ENCODE results near the gene LRRC51. TPM values are rescaled to one million over a fixed set of nuclear protein-coding genes. Genes with fewer than 3 reads are reported as not detected.

LRRC51 gene
- total and polyA plus RNA-seq, 2 of the 8 experiments (the other 6 are each of a cell fraction or from before 2014, with no cell fraction given) = 7.7 to 7.9 TPM

DNA sequence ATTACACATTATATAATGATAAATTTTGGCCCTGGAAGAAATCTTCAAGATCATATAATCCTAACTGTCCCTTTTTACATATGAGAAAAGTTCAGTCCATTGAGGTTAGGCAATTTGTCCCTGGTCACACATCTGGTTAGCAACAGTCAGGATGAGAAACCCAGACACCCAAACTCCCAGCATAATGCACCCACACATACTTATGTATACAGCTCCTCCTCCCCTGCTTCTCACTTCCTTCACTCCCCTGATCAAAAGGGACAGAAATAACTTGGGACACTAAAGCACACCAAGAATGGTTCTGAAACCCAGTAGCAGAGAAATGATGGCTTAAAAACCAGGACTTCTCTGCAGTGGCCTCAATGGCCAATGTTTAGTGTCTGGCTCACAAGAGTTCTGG, 11.4 kb upstream of the LRRC51 start:
- peaks cover 6 to 79% of the 10 kb centered on the region in 2 experiments for H3K79me2 ChIP-seq (ENCODE audit: control insufficient read depth in 1 of 2, insufficient read depth in 2 of 2, low read length in 2 of 2)
- peaks cover 3 to 14% of the 10 kb centered on the region in 2 experiments for H4K20me1 ChIP-seq (replicated peaks in 1 of 2; ENCODE audit: control insufficient read depth in 1 of 2, insufficient read depth in 2 of 2, low read length in 2 of 2)
- no peak overlapping the region for H3K27ac ChIP-seq (ENCODE audit: low read depth, low read length)
- H2BK20ac ChIP-seq (ENCODE audit: low read length) = no peak overlapping the region
- H3K4me3 ChIP-seq (ENCODE audit: extremely low read depth in 1 of 4, insufficient read depth in 2 of 4, low read depth in 3 of 4, low read length in 4 of 4) = no peak overlapping the region
- no peak overlapping the region for H3K9ac ChIP-seq (replicated peaks in 1 of 4; ENCODE audit: extremely low read depth in 1 of 4, low read depth in 3 of 4, low read length in 3 of 4)
- no peak overlapping the region for H2BK120ac ChIP-seq (replicated peaks; ENCODE audit: low read depth, low read length)
- H3K4ac ChIP-seq (replicated peaks; ENCODE audit: insufficient read length, low read depth, low read length) = no peak overlapping the region
- POLR2A ChIA-PET (ENCODE audit: partially characterized antibody) = interaction anchor here (1.4 to 2.6 kb wide), 4 partner anchors 10 to 43 kb away, joined by 3 to 8 read pairs (median 4); partner anchors contain the start of gene ANAPC15
- H2BK12ac ChIP-seq (ENCODE audit: low read depth, low read length) = no peak overlapping the region
- FAIRE-seq = no peak
- H3K14ac ChIP-seq (ENCODE audit: insufficient read length) = no peak overlapping the region
- H2AK5ac ChIP-seq (ENCODE audit: low read depth, low read length) = no peak overlapping the region
- H3K36me3 ChIP-seq (ENCODE audit: control insufficient read depth in 2 of 4, insufficient read depth in 4 of 4, low read length in 3 of 4) = peaks cover 0 to 21% (median 5%) of the 10 kb centered on the region in 4 experiments; a peak in 4 of 8 replicates
- H4K91ac ChIP-seq (replicated peaks; ENCODE audit: insufficient read length, low read length) = no peak overlapping the region
- no peak overlapping the region for H2BK5ac ChIP-seq (ENCODE audit: low read depth, low read length)
- no peak overlapping the region for H2AFZ ChIP-seq (ENCODE audit: low read length)
- no peak for TF ChIP-seq TAF1 (IDR thresholded peaks at IDR 0.05; ENCODE audit: low read depth, low read length)
- TF ChIP-seq NRF1 (IDR thresholded peaks at IDR 0.05; ENCODE audit: low read depth, low read length) = no peak
- H3K4me2 ChIP-seq (ENCODE audit: insufficient read depth in 1 of 2, low read depth in 2 of 2, low read length in 2 of 2) = no peak overlapping the region
- CTCF ChIA-PET (ENCODE audit: partially characterized antibody) = interaction anchor here (1.5 to 2.3 kb wide), 2 partner anchors 21 to 55 kb away, joined by 3 to 8 read pairs; no protein-coding TSS in a partner anchor
- H3K9me3 ChIP-seq (ENCODE audit: insufficient read depth in 2 of 2, low read depth in 1 of 2, low read length in 1 of 2) = no peaks in the 10 kb centered on the region
- no peak overlapping the region for H4K5ac ChIP-seq (ENCODE audit: insufficient read length, low read depth, low read length)
- H3K79me1 ChIP-seq (ENCODE audit: low read depth, low read length) = peaks cover 6% of the 10 kb centered on the region; the same call in 1 of the 2 replicates
- no peak overlapping the region for H3K23ac ChIP-seq (ENCODE audit: insufficient read length)
- H3K18ac ChIP-seq (ENCODE audit: extremely low read depth, low read length) = no peak overlapping the region
- no peaks in the 10 kb centered on the region for H3K27me3 ChIP-seq (replicated peaks in 1 of 4; ENCODE audit: control insufficient read depth in 3 of 4, extremely low read depth in 1 of 4, insufficient read depth in 3 of 4, low read length in 3 of 4)
- H3K56ac ChIP-seq (replicated peaks; ENCODE audit: insufficient read length, low read depth, low read length) = no peak overlapping the region
- H3K4me1 ChIP-seq (replicated peaks in 1 of 4; ENCODE audit: control insufficient read depth in 3 of 4, insufficient read depth in 4 of 4, low read length in 3 of 4) = peaks cover 0 to 6% (median 2%) of the 10 kb centered on the region in 4 experiments; a peak in 3 of 7 replicates
- H2BK15ac ChIP-seq (ENCODE audit: low read length) = no peak overlapping the region
- H4K8ac ChIP-seq (ENCODE audit: extremely low read depth, insufficient read depth, low read length) = no peak overlapping the region
- DNase-seq (ENCODE audit: low read depth in 1 of 2, low spot score in 2 of 2) = no peak
- H3K23me2 ChIP-seq (ENCODE audit: low read depth, low read length) = no peaks in the 10 kb centered on the region
